GM19239 (cell line): ENCODE results near the gene KMT5B.

ENCODE experiments used
- DNase-seq: peaks from one replicate; pipeline ENCODE4 v3.0.0; 2011; ENCODE audit warnings: low spot score; ENCODE audit not compliant: insufficient read length
- FAIRE-seq: peaks from 2 replicates; lab custom pipeline; 2011; peaks lifted over from hg19 to GRCh38; lab: Jason Lieb, UNC

The KMT5B gene

DNA sequence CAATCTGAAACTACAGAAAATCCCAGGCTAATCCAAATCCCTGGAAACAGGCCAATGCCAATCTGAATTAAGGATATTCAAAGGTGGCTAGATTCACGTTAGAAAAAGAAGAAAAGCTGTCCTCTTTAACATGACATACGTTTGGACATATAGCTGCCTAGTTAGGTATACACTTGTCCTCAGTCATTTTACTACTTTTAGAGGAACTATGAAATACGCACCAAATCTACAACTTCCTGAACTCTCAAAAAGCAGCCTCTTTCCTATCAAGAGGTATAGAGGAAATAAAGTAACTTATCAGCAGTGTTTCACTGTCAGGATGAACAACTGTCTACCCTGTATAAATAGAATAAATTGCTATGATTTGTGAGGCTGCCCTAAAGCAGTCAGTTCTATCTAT, 24.0 kb downstream of the KMT5B start:
- no peak for DNase-seq
- no peak for FAIRE-seq

DNA sequence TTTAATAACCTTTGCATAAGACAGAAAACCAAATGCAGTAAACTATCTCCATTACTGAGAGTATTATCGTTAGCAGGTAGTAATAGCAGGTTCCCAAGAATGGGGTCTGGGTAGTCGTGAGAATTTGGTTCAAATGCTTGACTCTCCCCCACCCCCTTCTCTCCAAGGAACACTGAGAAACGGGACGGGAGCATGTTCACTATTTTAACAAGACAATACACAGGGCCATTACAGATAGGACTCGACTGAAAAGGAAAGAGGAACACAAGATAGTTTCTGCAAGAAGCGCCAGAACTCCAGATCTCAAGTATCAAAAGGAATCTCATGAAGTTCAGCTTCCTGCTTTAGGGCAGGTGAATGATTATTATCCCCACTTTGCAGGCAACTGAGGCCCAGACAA, 27.0 kb downstream of the KMT5B start:
- FAIRE-seq, result no peak
- no peak for DNase-seq

DNA sequence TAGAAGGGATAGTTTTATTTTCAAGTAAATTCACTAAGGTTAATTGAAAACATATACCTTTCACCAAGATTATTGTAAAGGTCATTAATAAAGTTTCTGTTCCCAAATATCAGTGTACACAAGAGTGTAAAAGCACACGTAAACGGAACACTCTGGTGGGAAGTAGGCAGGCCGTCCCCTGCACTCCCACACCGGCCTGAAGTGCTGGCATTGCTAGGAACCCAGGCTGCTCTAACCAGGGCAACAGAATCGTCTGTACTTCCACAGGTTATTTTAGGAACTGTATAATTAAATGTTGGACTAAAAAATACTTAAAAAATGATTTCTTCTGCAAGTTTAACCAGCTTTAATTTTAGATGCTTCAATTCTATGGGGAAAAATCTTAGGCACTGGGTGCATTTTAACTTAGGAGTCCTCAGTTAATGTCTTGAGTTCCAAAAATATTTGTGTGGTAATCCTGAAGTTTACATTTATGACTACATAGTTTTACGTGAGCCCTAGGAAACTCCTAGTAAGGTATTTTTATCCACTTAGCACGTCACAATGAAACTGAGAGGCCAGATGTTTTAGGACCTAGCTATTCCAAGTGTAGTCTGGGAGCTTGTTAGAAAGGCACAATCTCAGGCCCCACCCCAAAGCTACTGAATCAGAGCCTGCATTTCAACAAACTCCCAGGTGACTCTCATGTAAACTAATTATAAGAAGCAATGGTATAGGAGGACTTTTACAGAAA, 31.2 kb downstream of the KMT5B start:
- no peak for DNase-seq
- no peak for FAIRE-seq

DNA sequence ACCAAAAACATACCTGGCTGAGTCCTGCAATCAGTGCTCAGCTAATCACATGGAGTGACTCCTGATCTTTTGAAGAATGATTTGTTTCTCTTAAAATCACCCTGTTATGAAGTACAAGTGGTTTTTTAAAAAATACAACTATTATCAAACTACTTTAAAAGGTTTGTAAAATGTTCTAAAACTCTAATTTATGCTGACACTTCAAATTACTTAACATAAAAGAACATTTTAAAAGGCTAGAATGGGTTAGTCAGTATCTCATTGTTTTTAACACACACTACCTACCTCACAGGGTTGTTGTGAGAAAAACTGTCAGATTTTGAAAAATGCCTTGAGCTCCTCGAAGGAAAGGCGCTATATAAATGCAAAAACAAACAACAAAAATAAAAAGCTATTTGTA, 33.2 kb downstream of the KMT5B start:
- no peak for DNase-seq
- FAIRE-seq, result no peak

DNA sequence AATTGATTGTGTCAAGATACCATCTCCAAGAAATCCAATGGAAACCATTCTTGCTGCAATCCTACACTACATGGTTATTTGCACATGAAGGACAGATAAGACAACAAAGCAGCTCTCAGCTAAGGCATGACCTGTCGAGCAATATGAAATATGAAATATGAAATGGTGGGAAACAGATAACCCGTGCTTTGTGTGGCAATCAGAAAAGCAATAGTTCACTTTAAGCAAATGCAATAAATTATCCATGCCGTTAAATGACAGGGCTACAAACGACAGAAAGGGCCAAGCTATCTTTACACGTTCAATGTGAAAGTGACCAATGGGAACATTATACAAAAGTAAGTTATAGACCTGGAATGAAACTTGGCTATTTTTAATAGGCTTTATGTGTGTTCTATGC, 35.2 kb downstream of the KMT5B start:
- FAIRE-seq (no peak), DNase-seq (no peak)

DNA sequence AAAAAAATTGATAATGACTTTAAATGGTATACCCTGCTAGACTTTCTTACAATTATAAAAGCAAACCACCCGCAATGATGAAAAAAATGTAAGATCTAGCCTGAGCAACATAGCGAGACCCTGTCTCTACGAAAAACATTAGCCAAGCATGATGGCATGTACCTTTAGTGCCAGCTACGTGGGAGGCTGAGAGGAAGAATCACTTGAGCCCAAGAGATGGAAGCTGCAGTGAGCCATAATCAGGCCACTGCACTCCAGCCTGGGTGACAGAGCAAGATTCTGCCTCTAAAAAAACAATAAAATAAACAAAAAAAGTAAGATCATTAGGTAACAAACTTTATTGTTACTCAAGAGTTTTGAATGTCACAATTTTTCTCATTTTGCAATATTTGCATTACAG, 39.2 kb downstream of the KMT5B start:
- FAIRE-seq, result no peak
- DNase-seq, result no peak

DNA sequence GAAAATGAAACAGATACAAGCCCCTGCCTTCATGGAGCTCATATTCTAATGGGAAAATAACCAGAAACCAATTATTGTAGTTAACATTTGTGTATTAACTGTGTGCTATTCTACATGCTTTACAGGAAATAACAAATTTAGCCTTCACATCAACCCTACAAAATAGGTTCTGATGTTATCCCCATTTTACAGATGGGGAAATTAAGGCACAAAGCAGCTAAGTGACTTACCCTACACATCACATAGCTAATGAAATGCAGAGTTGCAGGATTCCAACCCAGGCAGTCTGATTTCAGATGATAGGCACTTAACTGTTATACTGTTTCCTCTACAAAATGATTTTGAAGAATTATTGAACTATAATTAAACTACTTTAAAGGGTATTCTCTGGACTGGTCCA, 43.7 kb downstream of the KMT5B start:
- FAIRE-seq (no peak), DNase-seq (no peak)

DNA sequence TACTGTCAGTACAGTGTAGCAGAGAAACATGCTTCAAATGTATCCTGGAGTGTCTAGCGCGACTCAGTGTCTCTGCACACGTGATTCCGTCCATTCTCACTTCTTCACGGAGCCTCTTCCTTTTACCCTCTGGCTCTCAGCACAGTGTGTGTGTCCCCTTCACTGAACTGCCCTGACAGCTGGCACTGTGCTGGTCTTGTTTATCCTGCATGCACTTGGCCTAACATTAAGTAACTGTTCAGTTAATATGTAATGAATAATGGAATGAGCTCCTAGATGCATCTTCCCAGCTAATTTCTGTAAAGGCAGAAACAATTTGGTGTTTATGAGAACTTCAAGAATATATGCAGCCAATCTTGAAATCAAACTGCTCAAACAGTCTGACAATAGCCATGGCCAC, 44.4 kb downstream of the KMT5B start:
- FAIRE-seq, result no peak
- DNase-seq, result no peak

DNA sequence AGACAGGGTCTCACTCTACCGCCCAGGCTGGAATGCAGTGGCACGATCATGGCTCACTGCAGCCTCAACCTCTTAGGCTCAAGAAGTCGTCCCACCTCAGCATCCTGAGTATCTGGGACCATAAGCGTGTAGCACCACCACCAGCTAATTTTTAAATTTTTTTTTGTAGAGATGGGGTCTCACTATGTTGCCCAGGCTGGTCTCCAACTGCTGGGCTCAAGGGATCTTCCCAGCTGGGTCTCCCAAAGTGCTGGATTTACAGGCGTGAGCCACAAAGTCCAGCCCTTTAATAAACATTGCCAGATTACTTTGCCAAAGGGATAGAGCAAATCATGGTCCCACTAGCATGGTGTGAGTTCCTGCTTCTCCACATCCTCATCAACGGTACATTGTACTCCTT, 45.6 kb downstream of the KMT5B start:
- no peak for DNase-seq

DNA sequence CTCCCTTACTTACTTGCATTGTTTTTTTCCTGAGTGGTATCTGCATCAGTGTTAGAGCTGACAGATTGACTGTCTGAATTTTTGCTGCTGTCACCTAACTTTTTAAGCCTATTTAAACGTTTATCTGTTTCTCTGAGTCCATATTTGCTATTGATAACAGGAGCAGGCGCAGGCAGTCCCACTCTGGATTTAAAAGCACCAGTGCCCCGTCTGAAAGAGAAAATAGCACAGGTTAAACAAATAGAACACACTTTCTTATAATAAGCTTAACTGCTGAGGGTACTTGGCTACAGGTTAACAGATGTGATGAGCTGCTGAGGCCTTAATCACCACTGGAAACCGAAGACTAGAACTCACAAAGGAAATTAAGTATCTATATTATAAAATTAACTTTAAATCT, 46.1 kb downstream of the KMT5B start:
- DNase-seq, result no peak
- no peak for FAIRE-seq

More for the DNA sequence above, 45.6 kb downstream of the KMT5B start:
- FAIRE-seq, result no peak

DNA sequence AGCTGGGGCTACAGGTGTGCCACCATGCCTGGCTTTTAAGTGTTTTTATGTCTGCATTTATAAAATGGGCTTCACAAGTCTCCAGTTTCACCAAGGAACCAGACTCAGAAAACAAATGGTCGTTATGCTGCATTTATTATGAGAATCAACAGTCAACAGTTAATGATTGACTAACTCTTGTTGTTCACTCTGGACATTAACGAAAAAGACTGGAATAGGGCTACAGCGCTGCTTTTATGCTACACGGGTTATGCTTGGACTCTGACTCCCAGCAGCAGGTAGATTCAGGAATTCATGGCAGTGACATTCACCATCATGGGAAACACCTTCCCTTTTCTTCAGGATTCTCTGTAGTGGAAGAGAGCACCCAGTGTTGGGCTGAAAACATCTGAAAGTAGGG, 47.5 kb downstream of the KMT5B start:
- DNase-seq (no peak), FAIRE-seq (no peak)

DNA sequence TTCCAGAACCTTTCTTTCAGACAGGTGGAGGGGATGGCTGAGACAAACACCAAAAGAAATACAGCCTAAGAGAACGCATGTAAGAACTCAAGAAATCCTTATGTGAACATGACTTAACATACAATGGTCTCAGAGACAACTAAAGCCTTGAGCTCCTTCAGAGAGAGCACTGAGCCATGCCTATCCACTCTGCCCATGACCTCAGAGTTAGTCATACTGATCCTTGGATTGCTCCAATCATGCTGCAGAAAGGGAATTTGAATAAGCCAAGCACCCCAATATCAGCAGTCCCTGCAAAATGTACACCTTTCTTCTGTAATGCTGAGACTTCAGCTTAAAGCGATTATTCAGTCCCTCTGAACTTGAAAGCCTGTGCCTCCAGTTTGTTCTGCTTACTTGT, 48.7 kb downstream of the KMT5B start:
- FAIRE-seq (no peak), DNase-seq (no peak)

DNA sequence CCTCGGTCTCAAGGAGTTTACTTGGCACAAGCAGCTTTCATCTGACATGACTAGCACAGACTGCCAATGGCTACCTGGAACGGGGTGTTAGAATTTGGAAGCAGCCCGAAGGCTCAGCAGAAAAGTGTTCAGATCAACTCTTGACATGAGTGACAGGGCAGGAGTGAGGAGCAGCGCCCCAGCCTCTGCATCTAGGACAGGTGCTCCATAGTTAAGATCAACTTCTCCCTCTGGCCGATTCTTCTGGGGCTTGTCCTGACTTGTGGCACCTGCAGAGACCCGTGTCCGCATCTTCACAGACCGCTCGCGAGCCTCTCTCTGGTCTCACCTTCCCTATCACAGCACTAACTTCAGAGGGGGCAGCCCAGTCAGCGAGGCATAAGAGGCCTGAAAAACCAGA, 49.4 kb downstream of the KMT5B start:
- FAIRE-seq, result no peak
- DNase-seq, result no peak

DNA sequence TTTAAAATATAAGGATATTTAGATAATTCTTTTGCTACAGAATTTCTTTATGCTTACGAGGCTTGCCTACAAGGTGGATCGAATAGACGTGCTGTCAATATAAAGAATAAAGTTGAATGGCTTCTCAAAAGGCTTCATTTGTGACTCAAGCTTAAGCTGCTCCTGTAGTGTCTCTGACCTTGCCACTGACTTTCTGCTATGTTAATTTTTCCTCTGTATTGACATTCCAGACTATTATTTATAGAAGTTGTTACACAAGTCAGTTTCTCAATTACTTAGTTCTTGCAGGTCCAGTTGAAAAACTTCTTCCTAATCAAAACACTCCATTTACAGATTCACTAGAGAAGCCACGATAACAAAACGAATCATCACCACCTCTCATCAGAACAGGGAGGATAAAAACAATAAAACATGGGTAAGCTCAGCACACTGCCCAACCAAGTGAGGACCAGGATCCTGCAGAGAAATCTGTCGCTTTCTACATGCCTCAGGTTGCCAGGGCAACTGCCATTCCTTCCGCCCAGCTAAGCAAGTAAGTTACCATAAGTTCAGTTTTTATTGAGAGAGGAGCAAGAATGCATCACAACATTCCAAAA, 52.9 kb downstream of the KMT5B start:
- DNase-seq (no peak), FAIRE-seq (no peak)

DNA sequence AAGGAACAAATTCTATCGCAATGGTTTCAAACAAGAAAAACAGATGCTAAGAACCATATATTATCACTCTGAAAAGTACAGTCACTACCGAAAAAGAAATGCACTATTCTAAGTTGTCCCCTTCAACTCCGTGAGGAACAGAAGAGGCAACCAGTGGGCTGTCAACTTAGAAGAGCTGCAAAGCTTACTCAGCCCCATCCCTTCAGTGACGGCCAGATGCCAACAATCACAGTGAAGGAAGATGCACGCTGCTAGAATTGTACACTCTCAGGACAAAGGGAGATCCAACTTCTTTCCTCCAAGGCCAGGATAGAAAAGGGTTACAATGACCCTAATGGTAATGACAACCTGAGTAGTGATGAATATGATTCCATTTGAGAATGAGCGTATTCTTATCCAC, 53.4 kb downstream of the KMT5B start:
- DNase-seq (no peak), FAIRE-seq (no peak)

DNA sequence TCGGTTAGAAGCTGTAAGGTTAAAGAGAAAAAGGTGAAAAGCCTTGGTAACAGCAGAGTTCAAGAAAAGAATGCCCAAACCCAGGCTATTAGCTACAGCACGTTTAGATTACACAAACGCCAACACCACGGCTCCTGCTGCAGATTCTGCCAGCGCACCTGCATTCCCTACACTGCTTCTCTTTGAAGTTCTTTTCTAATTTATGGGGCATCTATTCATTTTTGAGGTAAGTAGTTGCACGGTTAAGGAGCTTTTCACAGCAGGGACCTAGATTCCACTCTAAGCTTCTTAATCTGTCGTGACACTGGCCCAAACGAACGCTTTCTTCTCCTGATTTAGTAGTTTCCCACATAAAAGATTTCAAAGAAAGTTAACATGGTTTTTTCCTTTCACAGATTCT, 53.9 kb downstream of the KMT5B start:
- FAIRE-seq (no peak), DNase-seq (no peak)

DNA sequence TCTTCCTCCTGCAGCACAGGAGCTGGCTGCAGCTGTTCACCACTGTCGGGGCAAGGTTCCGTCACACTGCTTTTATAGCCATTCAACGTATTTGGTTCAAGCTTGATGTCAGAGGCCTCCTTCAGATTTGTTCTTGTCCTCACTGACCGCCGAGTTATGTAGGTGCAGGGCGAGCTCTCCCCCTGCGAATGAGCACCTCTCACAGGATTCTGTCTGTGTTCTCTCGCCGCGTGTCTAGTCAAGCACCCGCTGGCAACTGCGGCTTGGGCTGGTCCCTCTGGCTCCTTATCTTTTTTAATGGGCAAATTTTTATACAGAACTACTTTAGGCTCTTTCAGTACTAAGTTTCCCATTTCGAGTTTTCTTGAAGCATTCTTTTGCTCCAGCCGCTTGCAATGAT, 54.5 kb downstream of the KMT5B start:
- no peak for DNase-seq
- FAIRE-seq, result no peak

DNA sequence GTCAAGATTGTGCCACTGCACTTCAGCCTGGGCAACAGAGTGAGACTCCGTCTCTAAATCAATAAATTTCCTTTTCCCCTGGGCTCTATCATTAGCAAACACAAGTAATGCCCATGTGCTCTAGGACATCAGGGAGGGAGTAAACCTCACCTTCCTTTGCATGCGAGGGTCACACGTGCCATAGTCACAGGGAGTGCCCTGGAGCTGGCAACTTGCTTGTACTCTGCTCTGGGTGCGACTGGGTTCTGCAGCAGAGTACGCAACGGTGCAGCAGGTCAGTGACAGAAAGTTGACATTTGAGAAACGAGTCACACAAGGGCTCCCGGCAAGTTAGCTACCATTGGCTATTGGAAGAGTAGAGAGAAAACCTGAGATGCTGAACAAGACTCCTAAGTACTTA, 59.4 kb downstream of the KMT5B start:
- DNase-seq (no peak), FAIRE-seq (no peak)

DNA sequence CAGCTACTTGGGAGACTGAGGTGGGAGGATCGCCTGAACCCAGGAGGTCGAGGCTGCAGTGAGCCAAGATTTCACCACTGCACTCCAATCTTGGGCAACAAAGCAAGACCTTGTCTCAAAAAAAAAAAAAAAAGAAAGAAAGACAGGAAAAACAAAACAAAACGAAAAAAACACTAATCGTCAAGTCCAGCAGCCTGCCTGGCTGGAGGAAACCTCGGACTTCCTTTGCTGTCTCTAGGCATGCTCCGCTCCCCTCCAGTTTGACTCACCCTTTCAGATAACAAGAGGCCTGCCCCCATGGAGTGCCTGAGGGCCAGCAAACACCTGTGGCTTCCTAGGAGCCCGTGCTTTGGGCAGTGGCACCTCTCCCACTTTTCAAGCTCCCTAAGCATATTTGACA, 63.1 kb downstream of the KMT5B start:
- FAIRE-seq (no peak), DNase-seq (no peak)

DNA sequence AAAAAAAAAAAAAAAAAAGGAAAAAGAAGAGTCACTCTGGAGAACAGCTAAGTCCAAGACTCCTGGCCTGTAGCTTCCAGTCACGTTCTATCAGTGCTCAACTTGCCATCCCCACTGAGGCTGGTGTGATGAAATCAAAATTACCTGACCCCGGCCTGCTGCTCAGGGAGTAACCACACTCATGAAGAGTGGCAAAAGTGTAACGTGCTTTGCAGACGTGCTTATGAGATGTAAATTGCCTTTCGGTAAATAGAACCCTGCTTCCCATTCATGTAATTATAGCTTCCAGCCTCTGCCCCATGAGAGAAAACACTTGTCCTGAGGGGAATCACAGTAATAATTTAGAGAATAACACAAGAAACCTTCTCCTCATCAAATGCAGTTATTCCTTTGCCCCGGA, 63.7 kb downstream of the KMT5B start:
- DNase-seq, result no peak
- FAIRE-seq, result no peak

DNA sequence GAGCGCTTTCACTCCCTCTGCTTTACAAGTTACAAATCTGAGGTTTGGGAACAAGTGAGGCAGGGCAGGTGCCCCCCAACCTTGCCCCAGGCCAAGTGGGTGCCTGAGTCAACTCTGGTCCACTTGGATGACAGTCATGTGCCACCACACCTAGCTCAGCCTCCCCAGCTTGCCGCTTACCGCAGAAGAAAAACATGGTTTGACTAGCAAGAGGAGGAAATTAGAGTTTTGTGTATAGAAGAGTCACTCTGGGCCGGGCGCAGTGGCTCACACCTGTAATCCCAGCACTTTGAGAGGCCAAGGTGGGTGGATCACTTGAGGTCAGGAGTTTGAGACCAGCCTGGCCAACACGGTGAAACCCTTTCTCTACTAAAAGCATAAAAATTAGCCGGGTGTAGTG, 64.2 kb downstream of the KMT5B start:
- FAIRE-seq (no peak), DNase-seq (no peak)

DNA sequence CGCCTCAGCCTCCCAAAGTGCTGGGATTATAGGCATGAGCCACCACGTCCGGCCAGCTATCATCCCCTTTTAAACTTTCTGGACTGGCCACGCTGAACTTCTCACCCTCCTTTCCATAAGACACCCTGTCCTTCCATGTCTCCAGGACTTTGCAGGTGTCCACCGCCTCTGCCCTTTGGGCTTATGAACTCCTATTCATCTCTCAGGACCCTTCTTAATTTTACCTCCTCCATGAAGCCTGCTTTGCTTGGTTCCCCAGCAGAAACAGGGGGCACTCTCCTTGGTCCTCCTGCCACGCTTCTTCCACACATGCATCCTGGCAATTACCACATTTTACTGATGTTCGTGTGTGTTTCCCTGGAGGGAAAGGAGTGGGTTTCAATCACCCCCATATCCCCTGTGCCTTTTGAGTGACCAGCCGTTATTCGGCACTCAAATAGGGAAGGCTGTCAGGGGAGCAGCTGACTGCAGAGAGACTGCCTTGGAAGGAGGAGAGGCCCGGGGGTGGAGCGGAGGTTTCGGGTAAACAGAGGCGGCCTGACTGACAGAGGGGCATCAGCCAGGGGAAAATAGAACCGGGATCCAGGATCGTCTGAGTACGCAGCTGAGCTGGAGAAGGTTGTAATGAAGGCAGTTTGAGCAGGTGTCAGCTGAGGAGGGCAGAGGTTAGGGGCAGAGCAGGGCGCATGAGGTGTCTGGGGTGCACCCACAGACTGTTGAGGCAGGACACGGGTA, 64.9 kb downstream of the KMT5B start:
- no peak for FAIRE-seq
- DNase-seq, result no peak
